Ovary (tissue), 9 donors: Measurements from ENCODE around the gene EMP2. TPM values are rescaled to one million over a fixed set of nuclear protein-coding genes. Genes with fewer than 3 reads are reported as not detected.
"Not testable (repeated sequence)": the region's sequence is repeated elsewhere in the genome, so short reads cannot be mapped to it uniquely, and the experiment has no call there.

Experiments used
- DNase-seq, 5 donors: peaks; one replicate each; pipeline ENCODE4 v3.0.0-alpha.2; 2019 to 2020
- H3K27ac ChIP-seq, 2 donors: fragments of 200-600 bp; one replicate each; pipeline versions ENCODE4 v1.5.1 to v1.8.0; 2019 to 2022
- H3K27me3 ChIP-seq: fragments of 200-600 bp; one replicate; pipeline ENCODE4 v1.8.0; 2022
- H3K36me3 ChIP-seq: fragments of 200-600 bp; sonication (generic); one replicate; pipeline ENCODE4 v1.5.1; 2019
- H3K4me1 ChIP-seq: one replicate; pipeline ENCODE4 v1.8.1; 2013; ENCODE audit warnings: mild to moderate bottlenecking, moderate library complexity; ENCODE audit not compliant: insufficient read depth
- H3K4me3 ChIP-seq: fragments of 200-600 bp; sonication (generic); one replicate; pipeline ENCODE4 v1.5.1; 2017
- H3K9me3 ChIP-seq, 2 donors: fragments of 200-600 bp in 1 of 2; sonication (generic) in 1 of 2; one replicate each; pipeline versions ENCODE4 v1.5.1 to v1.8.1; 2013 to 2019; ENCODE audit warnings: mild to moderate bottlenecking in 1 of 2, moderate library complexity in 1 of 2
- CTCF ChIP-seq, 3 donors: fragments of 450-650 bp in 2 of 3; fragments of 200-600 bp in 1 of 3; IDR thresholded peaks; one replicate each; pipeline versions ENCODE4 v1.5.1 to v1.8.0; 2016 to 2022; ENCODE audit warnings: antibody characterized with exemption in 3 of 3, mild to moderate bottlenecking in 1 of 3
- EP300 ChIP-seq: sonication (generic); formaldehyde crosslinking; IDR thresholded peaks from one replicate; pipeline ENCODE4 v1.6.1; 2017; ENCODE audit warnings: antibody characterized with exemption
- POLR2A ChIP-seq: fragments of 450-650 bp; IDR thresholded peaks from one replicate; pipeline ENCODE4 v1.6.1; 2017; ENCODE audit warnings: antibody characterized with exemption, mild to moderate bottlenecking, moderate library complexity
- WGBS, 3 donors: extraction: QIAGEN DNeasy Blood & Tissue Kit in 1 of 3; methylation state at CpG; one replicate each; pipeline versions ENCODE4 v1.1.5 to v1.1.7; 2013 to 2017; 5-methylcytosine and 5-hydroxymethylcytosine counted together
- intact Hi-C, 4 donors: fragments of 100-400 bp; cut with DNase I; formaldehyde crosslinking; loops; one replicate each; pipeline versions ENCODE4 v1.11.0 to v1.15.1; 2022 to 2023
- polyA plus RNA-seq, 2 donors: library from polyadenylated mRNA; stranded (reverse); fragments of 200-250 nt in 1 of 2; fragments of 350-450 nt in 1 of 2; fragmentation: Illumina TruSeq in 1 of 2; extraction: RNeasy Lipid Tissue Mini Kit (QIAGEN cat#74804) in 1 of 2; gene quantifications; one replicate each; pipeline ENCODE4 v1.2.3, GENCODE V29; 2013 to 2014
- total RNA-seq, 7 donors: library from RNA; depleted of rRNA in 2 of 7; stranded (reverse); fragments of >200 nt in 2 of 7; fragmentation: NEBNext Ultra II Directional in 3 of 7; extraction: Animal tissue kit (Norgen Biotek cat#: 25700) in 3 of 7; gene quantifications; one replicate each; pipeline versions ENCODE4 v1.1.0 to v1.2.4, GENCODE V29; 2016 to 2023
- donor health status: DM: no; HTN: no; CAD: no; lungs with moderate emphysema.
- donor health status: DM: no; HTN: no; CAD: no.
- donor health status: Bipolar disorder and iron deficiency.
- donor health status: DM: yes; HTN: yes; CAD: no.
- donor health status: DM: no; HTN: no; CAD: no.
- donor health status: DM: yes; HTN: yes; CAD: no.

The EMP2 gene
- total and polyA plus RNA-seq, 9 donors = 38.9 to 114 (median 83.0) TPM

GRCh38 chr16:10534748-10535147, 45.6 kb downstream of the EMP2 start:
- TF ChIP-seq EP300 = no peak
- no peak for TF ChIP-seq POLR2A
- TF ChIP-seq CTCF (IDR thresholded peaks at IDR 0.05) = no peak
- Histone ChIP-seq H3K9me3 (no peaks in the 10 kb centered on the region), H3K36me3 (no peaks in the 10 kb centered on the region), H3K27ac (no peak overlapping the region), H3K4me1 (peaks cover 2% of the 10 kb centered on the region), H3K27me3 (no peaks in the 10 kb centered on the region), H3K4me3 (no peak overlapping the region)
- intact Hi-C loops = no loop called here
- DNase-seq = no peak
- 85 to 95% (median 89%) methylated on average over 5 of the region's 5 CpGs for WGBS, 3 donors

GRCh38 chr16:10533612-10534011, 46.8 kb downstream of the EMP2 start:
- DNase-seq, intact Hi-C loops, H3K4me3 ChIP-seq, H3K9me3 ChIP-seq, H3K27me3 ChIP-seq, H3K36me3 ChIP-seq, H3K27ac ChIP-seq, H3K4me1 ChIP-seq: not testable (repeated sequence)
- 53 to 62% (median 61%) methylated on average over 4 of the region's 4 CpGs for WGBS, 3 donors

GRCh38 chr16:10531582-10531981, 48.8 kb downstream of the EMP2 start:
- Histone ChIP-seq H3K4me3 (no peak overlapping the region), H3K27me3 (no peaks in the 10 kb centered on the region), H3K36me3 (no peaks in the 10 kb centered on the region), H3K27ac (no peak overlapping the region), H3K9me3 (no peaks in the 10 kb centered on the region), H3K4me1 (no peaks in the 10 kb centered on the region)
- DNase-seq = no peak
- TF ChIP-seq EP300 (no peak), CTCF (IDR thresholded peaks at IDR 0.05) (no peak)
- intact Hi-C loops = no loop called here

- H3K9me3 ChIP-seq = no peaks in the 10 kb centered on the region
- 82 to 84% (median 83%) methylated on average over 14 of the region's 14 CpGs for WGBS, 3 donors
- no peaks in the 10 kb centered on the region for H3K36me3 ChIP-seq
- TF ChIP-seq CTCF (IDR thresholded peaks at IDR 0.05) (no peak), EP300 (no peak), POLR2A (no peak)
- no peaks in the 10 kb centered on the region for H3K27me3 ChIP-seq
- H3K27ac ChIP-seq = no peak overlapping the region
- DNase-seq = no peak
- H3K4me1 ChIP-seq = no peaks in the 10 kb centered on the region
- intact Hi-C loops = no loop called here
- H3K4me3 ChIP-seq = no peak overlapping the region
Observed at GRCh38 chr16:10530685-10531084, 49.7 kb downstream of the EMP2 start.

GRCh38 chr16:10529895-10530669, 50.3 kb downstream of the EMP2 start:
- TF ChIP-seq EP300 (no peak), CTCF (IDR thresholded peaks at IDR 0.05) (no peak), POLR2A (no peak)
- Histone ChIP-seq H3K4me3 (no peak overlapping the region), H3K27ac (no peak overlapping the region), H3K27me3 (no peaks in the 10 kb centered on the region), H3K9me3 (no peaks in the 10 kb centered on the region), H3K4me1 (no peaks in the 10 kb centered on the region), H3K36me3 (no peaks in the 10 kb centered on the region)
- intact Hi-C loops = loop anchor here in 2 of 4 donors (5.0 to 10.0 kb wide), 2 partner anchors 45 to 207 kb away; no protein-coding TSS in a partner anchor
- no peak for DNase-seq
- WGBS, 3 donors = 53 to 83% (median 59%) methylated on average over 1 of the region's 1 CpG
